ENCODE data around the gene STARD5. TPM values are rescaled to one million over a fixed set of nuclear protein-coding genes. Genes with fewer than 3 reads are reported as not detected.

The STARD5 gene
- total and polyA plus RNA-seq, 9 of the 15 experiments (the other 6 are each of a cell fraction or from before 2014, with no cell fraction given) = 1.7 to 5.7 (median 2.2) TPM

DNA sequence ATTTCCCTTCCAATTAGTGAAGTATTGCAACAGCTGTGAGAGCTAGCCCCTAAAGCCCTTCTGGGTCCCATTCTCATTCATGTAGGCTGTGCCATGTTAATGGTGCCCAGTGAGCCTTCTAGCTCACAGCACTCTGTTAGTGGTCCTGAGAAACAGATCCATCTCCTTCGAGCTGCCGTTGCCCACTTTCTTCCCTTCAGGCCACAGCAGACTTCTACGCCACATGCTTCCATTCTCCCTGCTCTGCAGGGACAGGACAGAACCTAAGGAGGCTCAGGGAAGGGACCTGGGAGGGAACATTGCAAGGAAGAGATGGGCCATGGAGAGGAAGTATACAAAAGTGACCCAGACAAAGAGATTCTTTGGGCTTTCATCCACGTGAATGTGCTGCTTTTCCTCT, 11.7 kb upstream of the STARD5 start:
- no TSS peak for BruUV-seq (replicated peaks)
- no peaks in the 10 kb centered on the region for H3K9me3 ChIP-seq (replicated peaks; ENCODE audit: control insufficient read depth, insufficient read depth, low read depth, low read length)
- intact Hi-C loops (cut with micrococcal nuclease) (no loop called here), in situ Hi-C loops (cut with MboI) (no loop called here)
- H3K36me3 ChIP-seq (ENCODE audit: control insufficient read depth, insufficient read depth, low read length) = no peaks in the 10 kb centered on the region
- H4K20me1 ChIP-seq (replicated peaks; ENCODE audit: control insufficient read depth, insufficient read depth, low read length) = no peaks in the 10 kb centered on the region
- H3K9me1 ChIP-seq (ENCODE audit: control insufficient read depth, insufficient read depth, low read length) = no peaks in the 10 kb centered on the region
- no peaks in the 10 kb centered on the region for H3K79me2 ChIP-seq (ENCODE audit: control insufficient read depth, insufficient read depth, low read length)
- no peak for FAIRE-seq
- H2AFZ ChIP-seq (ENCODE audit: low read depth, low read length) = no peak overlapping the region
- H3K27me3 ChIP-seq (ENCODE audit: control insufficient read depth in 2 of 2, insufficient read depth in 2 of 2, low read length in 2 of 2) = peaks cover 0 to 15% of the 10 kb centered on the region in 2 experiments; a peak in 2 of 5 replicates
- no peak overlapping the region for H3K4me3 ChIP-seq
- H3K9ac ChIP-seq (ENCODE audit: insufficient read depth in 1 of 2, low read depth in 2 of 2, low read length in 2 of 2) = no peak overlapping the region
- 53% methylated on average over 4 of the region's 4 CpGs for WGBS (ENCODE audit: insufficient coverage, low coverage, missing lambda C conversion rate)
- no peak overlapping the region for H3K4me2 ChIP-seq (ENCODE audit: insufficient read depth, low read length)
- H3K4me1 ChIP-seq (replicated peaks in 1 of 2; ENCODE audit: control insufficient read depth in 2 of 2, insufficient read depth in 2 of 2, low read length in 2 of 2) = peaks cover 4 to 5% of the 10 kb centered on the region in 2 experiments; a peak in 2 of 5 replicates
- POLR2A ChIA-PET = interaction anchor here (1.1 to 2.2 kb wide), 2 partner anchors 9 to 11 kb away, joined by 6 to 9 read pairs; partner anchors contain the start of gene STARD5
- no peak for DNase-seq (ENCODE audit: extremely low read depth in 1 of 4, low spot score in 3 of 4)
- H3K27ac ChIP-seq (ENCODE audit: extremely low read depth, low read depth, low read length) = no peak overlapping the region
- CTCF ChIA-PET (ENCODE audit: low intra/inter-chr PET ratio) = no interaction called here
- ATAC-seq = no peak
- TF ChIP-seq ZNF436 (CRISPR knock-in tag; IDR thresholded peaks at IDR 0.05) = no peak
- no peak for TF ChIP-seq POLR2H (tag; IDR thresholded peaks at IDR 0.05; ENCODE audit: low read depth)
- TF ChIP-seq, protein P1, sequence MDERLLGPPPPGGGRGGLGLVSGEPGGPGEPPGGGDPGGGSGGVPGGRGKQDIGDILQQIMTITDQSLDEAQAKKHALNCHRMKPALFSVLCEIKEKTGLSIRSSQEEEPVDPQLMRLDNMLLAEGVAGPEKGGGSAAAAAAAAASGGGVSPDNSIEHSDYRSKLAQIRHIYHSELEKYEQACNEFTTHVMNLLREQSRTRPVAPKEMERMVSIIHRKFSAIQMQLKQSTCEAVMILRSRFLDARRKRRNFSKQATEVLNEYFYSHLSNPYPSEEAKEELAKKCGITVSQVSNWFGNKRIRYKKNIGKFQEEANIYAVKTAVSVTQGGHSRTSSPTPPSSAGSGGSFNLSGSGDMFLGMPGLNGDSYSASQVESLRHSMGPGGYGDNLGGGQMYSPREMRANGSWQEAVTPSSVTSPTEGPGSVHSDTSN (CRISPR knock-in tag; IDR thresholded peaks at IDR 0.05; ENCODE audit: low read depth) = no peak
- TF ChIP-seq, protein P1 (tag; conservative IDR thresholded peaks at IDR 0.05; ENCODE audit: low read depth) = no peak
- TF ChIP-seq, protein P2, sequence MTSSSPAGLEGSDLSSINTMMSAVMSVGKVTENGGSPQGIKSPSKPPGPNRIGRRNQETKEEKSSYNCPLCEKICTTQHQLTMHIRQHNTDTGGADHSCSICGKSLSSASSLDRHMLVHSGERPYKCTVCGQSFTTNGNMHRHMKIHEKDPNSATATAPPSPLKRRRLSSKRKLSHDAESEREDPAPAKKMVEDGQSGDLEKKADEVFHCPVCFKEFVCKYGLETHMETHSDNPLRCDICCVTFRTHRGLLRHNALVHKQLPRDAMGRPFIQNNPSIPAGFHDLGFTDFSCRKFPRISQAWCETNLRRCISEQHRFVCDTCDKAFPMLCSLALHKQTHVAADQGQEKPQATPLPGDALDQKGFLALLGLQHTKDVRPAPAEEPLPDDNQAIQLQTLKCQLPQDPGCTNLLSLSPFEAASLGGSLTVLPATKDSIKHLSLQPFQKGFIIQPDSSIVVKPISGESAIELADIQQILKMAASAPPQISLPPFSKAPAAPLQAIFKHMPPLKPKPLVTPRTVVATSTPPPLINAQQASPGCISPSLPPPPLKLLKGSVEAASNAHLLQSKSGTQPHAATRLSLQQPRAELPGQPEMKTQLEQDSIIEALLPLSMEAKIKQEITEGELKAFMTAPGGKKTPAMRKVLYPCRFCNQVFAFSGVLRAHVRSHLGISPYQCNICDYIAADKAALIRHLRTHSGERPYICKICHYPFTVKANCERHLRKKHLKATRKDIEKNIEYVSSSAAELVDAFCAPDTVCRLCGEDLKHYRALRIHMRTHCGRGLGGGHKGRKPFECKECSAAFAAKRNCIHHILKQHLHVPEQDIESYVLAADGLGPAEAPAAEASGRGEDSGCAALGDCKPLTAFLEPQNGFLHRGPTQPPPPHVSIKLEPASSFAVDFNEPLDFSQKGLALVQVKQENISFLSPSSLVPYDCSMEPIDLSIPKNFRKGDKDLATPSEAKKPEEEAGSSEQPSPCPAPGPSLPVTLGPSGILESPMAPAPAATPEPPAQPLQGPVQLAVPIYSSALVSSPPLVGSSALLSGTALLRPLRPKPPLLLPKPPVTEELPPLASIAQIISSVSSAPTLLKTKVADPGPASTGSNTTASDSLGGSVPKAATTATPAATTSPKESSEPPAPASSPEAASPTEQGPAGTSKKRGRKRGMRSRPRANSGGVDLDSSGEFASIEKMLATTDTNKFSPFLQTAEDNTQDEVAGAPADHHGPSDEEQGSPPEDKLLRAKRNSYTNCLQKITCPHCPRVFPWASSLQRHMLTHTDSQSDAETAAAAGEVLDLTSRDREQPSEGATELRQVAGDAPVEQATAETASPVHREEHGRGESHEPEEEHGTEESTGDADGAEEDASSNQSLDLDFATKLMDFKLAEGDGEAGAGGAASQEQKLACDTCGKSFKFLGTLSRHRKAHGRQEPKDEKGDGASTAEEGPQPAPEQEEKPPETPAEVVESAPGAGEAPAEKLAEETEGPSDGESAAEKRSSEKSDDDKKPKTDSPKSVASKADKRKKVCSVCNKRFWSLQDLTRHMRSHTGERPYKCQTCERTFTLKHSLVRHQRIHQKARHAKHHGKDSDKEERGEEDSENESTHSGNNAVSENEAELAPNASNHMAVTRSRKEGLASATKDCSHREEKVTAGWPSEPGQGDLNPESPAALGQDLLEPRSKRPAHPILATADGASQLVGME (CRISPR knock-in tag; IDR thresholded peaks at IDR 0.05) = no peak
- TF ChIP-seq SAFB2 (IDR thresholded peaks at IDR 0.05; ENCODE audit: borderline replicate concordance, low read depth, low read length, severe bottlenecking) = no peak
- TF ChIP-seq, protein P3, sequence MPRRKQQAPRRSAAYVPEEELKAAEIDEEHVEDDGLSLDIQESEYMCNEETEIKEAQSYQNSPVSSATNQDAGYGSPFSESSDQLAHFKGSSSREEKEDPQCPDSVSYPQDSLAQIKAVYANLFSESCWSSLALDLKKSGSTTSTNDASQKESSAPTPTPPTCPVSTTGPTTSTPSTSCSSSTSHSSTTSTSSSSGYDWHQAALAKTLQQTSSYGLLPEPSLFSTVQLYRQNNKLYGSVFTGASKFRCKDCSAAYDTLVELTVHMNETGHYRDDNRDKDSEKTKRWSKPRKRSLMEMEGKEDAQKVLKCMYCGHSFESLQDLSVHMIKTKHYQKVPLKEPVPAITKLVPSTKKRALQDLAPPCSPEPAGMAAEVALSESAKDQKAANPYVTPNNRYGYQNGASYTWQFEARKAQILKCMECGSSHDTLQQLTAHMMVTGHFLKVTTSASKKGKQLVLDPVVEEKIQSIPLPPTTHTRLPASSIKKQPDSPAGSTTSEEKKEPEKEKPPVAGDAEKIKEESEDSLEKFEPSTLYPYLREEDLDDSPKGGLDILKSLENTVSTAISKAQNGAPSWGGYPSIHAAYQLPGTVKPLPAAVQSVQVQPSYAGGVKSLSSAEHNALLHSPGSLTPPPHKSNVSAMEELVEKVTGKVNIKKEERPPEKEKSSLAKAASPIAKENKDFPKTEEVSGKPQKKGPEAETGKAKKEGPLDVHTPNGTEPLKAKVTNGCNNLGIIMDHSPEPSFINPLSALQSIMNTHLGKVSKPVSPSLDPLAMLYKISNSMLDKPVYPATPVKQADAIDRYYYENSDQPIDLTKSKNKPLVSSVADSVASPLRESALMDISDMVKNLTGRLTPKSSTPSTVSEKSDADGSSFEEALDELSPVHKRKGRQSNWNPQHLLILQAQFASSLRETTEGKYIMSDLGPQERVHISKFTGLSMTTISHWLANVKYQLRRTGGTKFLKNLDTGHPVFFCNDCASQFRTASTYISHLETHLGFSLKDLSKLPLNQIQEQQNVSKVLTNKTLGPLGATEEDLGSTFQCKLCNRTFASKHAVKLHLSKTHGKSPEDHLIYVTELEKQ (CRISPR knock-in tag; IDR thresholded peaks at IDR 0.05) = no peak
- no peak for TF ChIP-seq NFE2L1 (tag; IDR thresholded peaks at IDR 0.05; ENCODE audit: borderline replicate concordance, low read depth)
- TF ChIP-seq CHD2 (IDR thresholded peaks at IDR 0.05; ENCODE audit: low read depth, low read length) = no peak
- no peak for TF ChIP-seq SP2 (IDR thresholded peaks at IDR 0.05; ENCODE audit: extremely low read depth, low read depth, low read length, poor library complexity, severe bottlenecking)
